HG03442 (cell line): Measurements from ENCODE around the gene LAMB1.

Experiments
- ATAC-seq: cut with Tn5 transposase; IDR thresholded peaks from one replicate; pipeline ENCODE4 v1.9.1; 2021; ENCODE audit warnings: mild to moderate bottlenecking, moderate library complexity; ENCODE audit not compliant: unreplicated experiment

LAMB1 gene

GRCh38 chr7:108018668-108019067 lies 15.7 kb upstream of the LAMB1 start:
- ATAC-seq, result no peak

- no peak for ATAC-seq
These were observed 14.8 kb upstream of the LAMB1 start for GRCh38 chr7:108017776-108018151.

- peak; percentile 58 for ATAC-seq
These were observed 14.1 kb upstream of the LAMB1 start for GRCh38 chr7:108016841-108017775.

GRCh38 chr7:108015740-108016139 lies 12.8 kb upstream of the LAMB1 start:
- no peak for ATAC-seq

GRCh38 chr7:108014747-108015682 lies 12.1 kb upstream of the LAMB1 start:
- no peak for ATAC-seq

- ATAC-seq, result no peak
These were observed 11.3 kb upstream of the LAMB1 start for GRCh38 chr7:108014215-108014614.

GRCh38 chr7:108012499-108013430 lies 9.8 kb upstream of the LAMB1 start:
- ATAC-seq, result no peak

GRCh38 chr7:108010377-108010776 lies 7.4 kb upstream of the LAMB1 start:
- no peak for ATAC-seq

- no peak for ATAC-seq
These were observed 6.9 kb upstream of the LAMB1 start for GRCh38 chr7:108009873-108010272.

- no peak for ATAC-seq
These were observed 5.9 kb upstream of the LAMB1 start for GRCh38 chr7:108008827-108009226.

GRCh38 chr7:108008240-108008639 lies 5.3 kb upstream of the LAMB1 start:
- no peak for ATAC-seq

GRCh38 chr7:108007762-108008161 lies 4.8 kb upstream of the LAMB1 start:
- ATAC-seq, result no peak

- ATAC-seq, result no peak
These were observed 4.3 kb upstream of the LAMB1 start for GRCh38 chr7:108007261-108007660.

- ATAC-seq, result no peak
These were observed 1.5 kb upstream of the LAMB1 start for GRCh38 chr7:108004220-108005142.

GRCh38 chr7:108003599-108003935 lies 606 bp upstream of the LAMB1 start:
- no peak for ATAC-seq

GRCh38 chr7:108001764-108002725 lies 916 bp downstream of the LAMB1 start:
- no peak for ATAC-seq

GRCh38 chr7:108000875-108001763 lies 1.8 kb downstream of the LAMB1 start:
- no peak for ATAC-seq
